ENCODE data around the gene PRPS2. TPM values are rescaled to one million over a fixed set of nuclear protein-coding genes. Genes with fewer than 3 reads are reported as not detected.

Gene PRPS2
- total RNA-seq, 2 donors from 2014 or later, result 3.5 to 8.0 TPM

DNA sequence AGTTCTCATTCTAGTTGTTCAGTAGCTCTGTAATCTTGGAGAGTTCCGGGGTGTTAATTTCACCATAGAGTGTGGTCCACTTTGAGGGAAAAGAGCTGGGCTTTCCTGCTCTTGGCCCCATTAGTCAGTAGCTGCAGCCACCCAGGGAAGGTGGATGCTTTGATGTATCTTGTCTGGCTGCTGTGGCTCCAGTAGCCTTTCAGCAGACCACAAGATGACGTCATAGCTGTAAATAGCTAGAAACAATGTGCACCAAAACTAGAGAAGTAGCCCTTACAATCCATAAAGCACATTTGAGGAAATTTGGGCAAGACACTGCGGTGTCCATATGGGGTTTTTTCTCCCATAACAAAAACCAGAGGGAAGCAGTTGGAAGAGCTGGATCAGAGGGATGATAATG, 32.9 kb upstream of the PRPS2 start:
- Histone ChIP-seq H3K27ac (no peak overlapping the region), H3K4me1 (no peaks in the 10 kb centered on the region), H3K36me3 (no peaks in the 10 kb centered on the region), H3K9me3 (no peaks in the 10 kb centered on the region), H3K4me3 (no peak overlapping the region), H3K27me3 (no peaks in the 10 kb centered on the region)
- TF ChIP-seq, protein P1, sequence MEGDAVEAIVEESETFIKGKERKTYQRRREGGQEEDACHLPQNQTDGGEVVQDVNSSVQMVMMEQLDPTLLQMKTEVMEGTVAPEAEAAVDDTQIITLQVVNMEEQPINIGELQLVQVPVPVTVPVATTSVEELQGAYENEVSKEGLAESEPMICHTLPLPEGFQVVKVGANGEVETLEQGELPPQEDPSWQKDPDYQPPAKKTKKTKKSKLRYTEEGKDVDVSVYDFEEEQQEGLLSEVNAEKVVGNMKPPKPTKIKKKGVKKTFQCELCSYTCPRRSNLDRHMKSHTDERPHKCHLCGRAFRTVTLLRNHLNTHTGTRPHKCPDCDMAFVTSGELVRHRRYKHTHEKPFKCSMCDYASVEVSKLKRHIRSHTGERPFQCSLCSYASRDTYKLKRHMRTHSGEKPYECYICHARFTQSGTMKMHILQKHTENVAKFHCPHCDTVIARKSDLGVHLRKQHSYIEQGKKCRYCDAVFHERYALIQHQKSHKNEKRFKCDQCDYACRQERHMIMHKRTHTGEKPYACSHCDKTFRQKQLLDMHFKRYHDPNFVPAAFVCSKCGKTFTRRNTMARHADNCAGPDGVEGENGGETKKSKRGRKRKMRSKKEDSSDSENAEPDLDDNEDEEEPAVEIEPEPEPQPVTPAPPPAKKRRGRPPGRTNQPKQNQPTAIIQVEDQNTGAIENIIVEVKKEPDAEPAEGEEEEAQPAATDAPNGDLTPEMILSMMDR (IDR thresholded peaks at IDR 0.05), result no peak
- DNase-seq (ENCODE audit: low spot score), result no peak

DNA sequence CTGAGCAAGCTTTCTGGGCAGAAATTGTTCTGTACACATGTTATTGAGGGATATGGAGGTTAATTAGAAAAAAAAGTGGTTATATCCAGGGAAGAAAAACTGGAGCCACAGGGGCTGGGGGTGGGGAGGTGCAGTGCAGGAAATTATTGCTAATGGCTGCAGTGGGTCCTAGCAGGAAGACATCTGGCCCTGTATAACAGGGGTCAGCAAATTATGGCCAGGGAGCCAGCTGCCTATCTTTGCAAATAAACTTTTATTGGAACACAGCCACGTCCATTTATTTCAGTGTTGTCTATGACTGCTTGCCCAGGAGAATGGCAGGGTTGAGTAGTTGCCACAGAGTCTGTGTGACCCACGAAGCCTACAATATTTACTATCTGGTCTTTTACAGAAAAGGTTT, 23.4 kb upstream of the PRPS2 start:
- Histone ChIP-seq H3K4me1 (no peaks in the 10 kb centered on the region), H3K4me3 (no peak overlapping the region), H3K9me3 (no peaks in the 10 kb centered on the region), H3K27ac (no peak overlapping the region), H3K36me3 (no peaks in the 10 kb centered on the region), H3K27me3 (no peaks in the 10 kb centered on the region)
- TF ChIP-seq, protein P1 (IDR thresholded peaks at IDR 0.05), result no peak
- no peak for DNase-seq (ENCODE audit: low spot score)

DNA sequence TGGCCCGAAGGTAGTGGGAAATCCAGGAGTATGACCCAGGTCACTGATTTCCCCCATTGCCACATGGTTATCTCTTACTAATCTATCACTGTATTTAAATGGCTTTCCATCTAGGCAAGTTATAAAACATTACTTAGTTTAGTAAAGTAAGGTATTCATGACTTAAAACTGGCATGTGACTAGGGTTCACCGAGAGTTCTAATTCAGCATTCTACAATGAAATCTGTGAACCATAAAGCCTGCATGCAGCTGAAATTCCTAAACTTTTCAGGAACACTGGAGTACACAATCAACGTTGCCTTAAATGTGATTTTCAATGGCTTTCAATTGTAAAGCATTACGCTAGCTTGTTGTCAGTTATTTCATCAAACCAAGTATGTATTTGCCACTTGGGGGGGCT, 22.7 kb upstream of the PRPS2 start:
- no peaks in the 10 kb centered on the region for H3K4me1 ChIP-seq
- TF ChIP-seq, protein P1 (IDR thresholded peaks at IDR 0.05), result no peak

DNA sequence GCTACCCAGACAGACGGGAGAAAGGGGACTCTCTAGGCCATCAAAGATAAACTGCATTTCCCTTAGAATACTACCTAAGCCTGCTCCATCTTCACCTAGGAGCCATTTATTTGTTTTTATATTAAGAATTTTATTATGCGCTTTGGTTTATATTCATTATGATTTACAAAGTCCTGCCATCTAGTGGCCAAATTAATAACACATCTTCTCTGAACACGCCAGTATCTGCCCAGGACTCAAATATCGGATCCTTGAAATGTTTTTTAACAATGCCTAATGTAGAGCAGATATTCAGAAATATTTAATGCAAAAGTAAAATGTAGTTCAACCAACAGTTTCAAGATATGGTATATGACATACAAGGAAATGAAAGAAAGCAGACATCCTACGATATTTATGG, 20.8 kb upstream of the PRPS2 start:
- no peak overlapping the region for H3K27ac ChIP-seq
- TF ChIP-seq, protein P1 (IDR thresholded peaks at IDR 0.05), result peak; percentile 39 to 78
- no peaks in the 10 kb centered on the region for H3K9me3 ChIP-seq
- no peaks in the 10 kb centered on the region for H3K27me3 ChIP-seq
- no peak overlapping the region for H3K4me3 ChIP-seq
- no peak for DNase-seq (ENCODE audit: low spot score)
- H3K36me3 ChIP-seq, result no peaks in the 10 kb centered on the region
- H3K4me1 ChIP-seq, result no peaks in the 10 kb centered on the region

More for the DNA sequence above, 22.7 kb upstream of the PRPS2 start:
- Histone ChIP-seq H3K27me3 (no peaks in the 10 kb centered on the region), H3K27ac (no peak overlapping the region), H3K36me3 (no peaks in the 10 kb centered on the region), H3K4me3 (no peak overlapping the region), H3K9me3 (no peaks in the 10 kb centered on the region)
- DNase-seq (ENCODE audit: low spot score), result no peak

DNA sequence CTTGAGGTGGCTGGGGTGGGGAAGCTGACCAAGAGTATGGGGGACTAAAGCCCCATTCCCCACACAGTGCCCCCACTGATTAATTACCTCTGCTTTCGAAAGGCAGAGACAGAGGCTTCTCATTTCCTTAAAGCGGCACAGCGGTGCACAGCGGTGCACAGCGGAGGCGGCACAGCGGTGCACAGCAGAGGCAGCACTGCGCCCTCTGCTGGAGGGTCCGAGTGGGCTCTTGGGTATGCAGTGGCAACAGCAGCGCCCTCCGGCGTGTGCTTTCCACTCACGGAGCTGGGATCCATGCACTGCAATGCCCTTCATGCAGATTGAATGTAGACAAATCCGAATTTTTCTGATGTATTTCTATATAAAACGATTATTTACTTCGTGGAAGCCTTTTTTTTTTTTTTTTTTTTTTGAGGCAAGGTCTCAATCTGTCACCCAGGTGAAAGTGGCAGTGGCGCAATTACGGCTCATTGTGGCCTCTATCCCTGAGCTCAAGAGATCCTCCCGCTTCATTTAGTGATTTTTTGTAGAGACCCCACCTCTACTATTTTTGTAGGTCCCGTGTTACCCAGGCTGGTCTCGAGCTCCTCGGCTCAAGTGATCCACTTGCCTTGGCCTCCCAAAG, 19.7 kb upstream of the PRPS2 start:
- H3K4me1 ChIP-seq, result no peaks in the 10 kb centered on the region
- TF ChIP-seq, protein P1 (IDR thresholded peaks at IDR 0.05), result peak in 1 of 2 donors; percentile 60
- no peak overlapping the region for H3K4me3 ChIP-seq
- H3K36me3 ChIP-seq, result no peaks in the 10 kb centered on the region
- no peaks in the 10 kb centered on the region for H3K27me3 ChIP-seq
- no peak for DNase-seq (ENCODE audit: low spot score)
- H3K27ac ChIP-seq, result no peak overlapping the region
- H3K9me3 ChIP-seq, result no peaks in the 10 kb centered on the region

DNA sequence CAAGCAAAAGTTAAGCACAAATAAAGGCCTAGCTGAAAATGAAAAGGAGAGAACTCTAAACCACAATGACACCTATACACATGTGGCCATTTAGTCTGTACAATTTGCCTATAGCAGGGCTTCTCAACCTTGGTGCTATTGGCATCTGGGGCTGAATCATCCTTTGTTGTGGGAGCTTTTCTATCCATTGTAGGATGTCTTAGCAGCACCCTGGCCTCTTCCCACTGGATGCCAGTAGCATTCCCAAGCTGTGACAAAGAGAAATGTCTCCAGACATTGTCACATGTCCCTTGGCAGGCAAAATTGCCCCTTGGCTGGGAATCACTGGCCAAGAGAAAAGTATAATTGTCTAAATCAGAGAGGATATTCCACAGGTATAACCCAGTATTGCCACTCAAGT, 13.5 kb upstream of the PRPS2 start:
- TF ChIP-seq, protein P1 (IDR thresholded peaks at IDR 0.05), result no peak
- no peaks in the 10 kb centered on the region for H3K36me3 ChIP-seq
- no peak overlapping the region for H3K4me3 ChIP-seq
- no peaks in the 10 kb centered on the region for H3K9me3 ChIP-seq
- no peaks in the 10 kb centered on the region for H3K4me1 ChIP-seq
- no peak overlapping the region for H3K27ac ChIP-seq
- H3K27me3 ChIP-seq, result no peaks in the 10 kb centered on the region
- no peak for DNase-seq (ENCODE audit: low spot score)
